ENCODE measurements around the gene ALDH9A1.
"Not testable (repeated sequence)": the region's sequence is repeated elsewhere in the genome, so short reads cannot be mapped to it uniquely, and the experiment has no call there.

DNA sequence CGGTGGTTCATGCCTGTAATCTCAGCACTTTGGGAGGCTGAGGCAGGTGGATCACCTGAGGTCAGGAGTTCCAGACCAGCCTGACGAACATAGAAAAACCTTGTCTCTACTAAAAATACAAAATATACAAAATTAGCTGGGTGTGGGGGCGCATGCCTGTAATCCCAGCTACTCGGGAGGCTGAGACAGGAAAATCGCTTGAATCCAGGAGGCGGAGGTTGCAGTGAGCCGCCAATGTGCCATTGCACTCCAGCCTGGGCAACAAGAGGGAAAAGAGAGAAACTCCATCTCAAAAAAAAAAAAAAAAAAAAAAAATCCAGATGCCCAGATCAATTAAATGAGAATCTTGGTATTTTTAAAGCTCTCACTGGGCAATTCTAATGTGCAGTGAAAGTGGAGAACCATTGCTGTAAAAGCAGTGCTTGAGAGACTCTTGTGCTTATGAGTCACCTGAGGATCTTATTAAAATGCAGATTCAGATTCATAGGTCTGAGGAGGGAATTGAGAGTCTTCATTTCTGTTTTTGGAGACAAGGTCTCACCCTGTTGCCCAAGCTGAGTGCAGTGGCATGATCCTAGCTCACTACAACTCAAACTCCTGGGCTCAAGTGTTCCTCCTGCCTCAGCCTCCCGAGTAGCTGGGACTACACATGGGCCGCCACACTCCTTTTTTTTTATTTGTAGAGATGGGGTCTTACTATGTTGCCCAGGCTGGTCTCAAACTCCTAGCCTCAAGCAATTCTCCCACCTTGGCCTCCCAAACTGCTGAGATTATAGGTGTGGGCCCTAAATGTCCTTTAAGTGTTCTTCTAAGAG is 39.4 kb downstream of the ALDH9A1 start:
- not testable (repeated sequence) for TF ChIP-seq EP300, CTCF, POLR2A, POLR2AphosphoS5 (IDR thresholded peaks at IDR 0.05)

All from gastroesophageal sphincter (tissue), 3 donors.